HG02623 (cell line): ENCODE data around the gene GRAMD1B.

Source experiments
- ATAC-seq: cut with Tn5 transposase; IDR thresholded peaks from one replicate; pipeline ENCODE4 v1.9.1; 2021; ENCODE audit warnings: moderate library complexity; ENCODE audit not compliant: unreplicated experiment

Gene GRAMD1B

GRCh38 chr11:123408619-123409455 lies 21.2 kb upstream of the GRAMD1B start:
- ATAC-seq, result no peak

DNA sequence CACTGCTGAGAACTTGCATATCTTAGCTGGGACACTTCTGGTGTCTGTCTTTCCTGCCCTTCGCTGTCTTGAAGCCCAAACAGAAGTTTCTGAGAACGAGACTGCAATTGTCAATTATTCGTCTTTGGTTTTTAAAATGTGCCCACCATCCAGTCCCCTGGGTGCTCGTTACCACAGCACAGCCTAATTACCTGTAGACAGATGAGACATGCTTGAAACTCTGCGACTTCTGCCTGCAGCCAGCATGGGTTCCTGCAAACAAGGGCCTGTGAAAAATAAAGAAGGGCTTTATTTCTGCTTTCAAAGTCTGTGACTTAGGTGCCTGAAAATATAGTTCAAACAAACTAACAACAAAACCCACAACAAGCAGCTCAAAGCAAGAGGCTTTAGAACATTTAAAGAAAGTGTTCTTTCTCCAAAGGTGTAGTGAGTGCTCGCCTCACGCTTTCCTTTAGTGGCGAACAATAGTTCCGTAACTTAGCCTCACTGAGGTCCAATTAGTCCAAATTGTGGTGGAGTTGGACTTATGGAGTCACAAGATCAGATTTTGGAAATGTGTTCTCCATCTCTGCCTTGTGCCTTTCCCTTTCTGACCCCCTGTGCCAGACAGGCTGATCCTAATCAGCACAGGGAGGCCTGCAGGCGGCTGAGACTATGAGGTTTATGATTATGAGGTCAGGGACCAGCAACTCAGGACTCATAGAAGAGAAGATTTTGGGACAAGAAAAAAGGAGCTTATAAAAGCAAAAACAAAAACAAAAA lies 20.4 kb upstream of the GRAMD1B start:
- no peak for ATAC-seq

DNA sequence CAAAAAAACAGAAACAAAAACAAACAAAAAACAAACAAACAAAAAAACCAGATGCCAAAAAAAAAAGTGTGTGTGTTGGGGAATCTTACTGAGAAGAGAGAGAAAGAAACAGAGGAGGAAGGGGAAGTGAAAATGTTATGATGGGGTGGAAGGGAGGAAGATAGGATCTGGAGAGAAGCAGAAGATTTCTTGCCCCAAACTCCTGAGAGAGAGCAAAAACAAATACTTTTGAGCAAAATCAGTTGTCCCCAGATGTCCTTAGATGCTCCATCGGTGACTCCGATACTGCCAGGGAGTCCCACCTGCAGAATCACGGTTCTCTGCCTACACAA lies 19.9 kb upstream of the GRAMD1B start:
- no peak for ATAC-seq

DNA sequence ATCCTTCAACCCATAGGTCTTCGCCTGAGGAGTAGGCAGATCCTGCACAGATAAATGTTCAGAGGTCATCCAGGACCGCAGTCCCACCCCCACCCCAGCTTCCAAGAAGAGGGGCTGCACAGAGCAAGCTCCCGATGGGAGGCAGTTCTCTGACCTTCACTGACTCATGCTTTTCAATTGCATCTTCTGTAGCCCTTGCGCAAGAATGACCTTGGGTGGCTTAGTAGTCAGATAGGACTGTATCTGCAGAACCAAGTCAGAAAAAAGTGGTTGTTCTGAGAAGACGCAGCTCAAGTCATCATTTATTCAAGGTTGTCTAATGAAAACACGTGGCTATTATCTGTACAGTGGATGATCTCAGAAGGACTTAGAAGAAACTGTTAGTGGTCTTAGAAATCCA lies 16.4 kb upstream of the GRAMD1B start:
- no peak for ATAC-seq

- no peak for ATAC-seq
These were observed 13.5 kb upstream of the GRAMD1B start for GRCh38 chr11:123416566-123416965.

DNA sequence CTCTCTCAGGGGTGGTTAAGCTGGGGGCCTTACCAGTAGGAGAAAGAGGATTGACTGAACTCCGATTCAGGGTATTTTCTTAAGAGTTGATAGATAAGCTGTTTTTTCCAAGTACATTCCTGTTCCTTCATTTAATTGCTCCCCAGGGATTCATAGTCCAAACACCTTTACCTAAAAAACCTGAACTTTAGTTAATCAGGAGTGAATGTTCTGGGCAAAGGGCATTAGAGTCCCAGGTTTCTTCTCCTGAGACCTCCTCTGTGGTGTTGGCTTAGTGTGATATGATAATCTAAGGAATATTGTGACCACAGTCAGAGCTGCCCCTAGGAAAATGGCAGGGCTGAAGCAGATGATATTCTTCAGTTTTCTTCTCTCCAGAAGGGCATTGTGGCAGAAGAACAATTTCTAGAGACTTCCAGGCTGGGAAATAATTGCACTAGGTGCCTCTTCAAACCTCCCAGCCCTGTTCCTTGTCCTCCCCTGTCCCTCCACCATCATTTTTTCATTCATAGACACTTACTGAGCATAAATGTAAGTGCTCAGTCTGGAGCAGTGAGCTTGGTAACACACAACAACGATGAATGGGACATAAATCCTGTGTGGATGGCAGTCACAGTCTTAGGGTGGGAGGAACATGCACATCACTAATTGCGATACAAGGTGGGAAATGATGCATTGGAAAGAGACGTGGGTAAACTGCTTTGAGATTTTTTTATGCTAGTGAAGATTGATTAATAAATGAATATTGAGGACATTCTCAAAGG lies 11.5 kb upstream of the GRAMD1B start:
- no peak for ATAC-seq

- no peak for ATAC-seq
These were observed 10.2 kb upstream of the GRAMD1B start for GRCh38 chr11:123419731-123420452.

DNA sequence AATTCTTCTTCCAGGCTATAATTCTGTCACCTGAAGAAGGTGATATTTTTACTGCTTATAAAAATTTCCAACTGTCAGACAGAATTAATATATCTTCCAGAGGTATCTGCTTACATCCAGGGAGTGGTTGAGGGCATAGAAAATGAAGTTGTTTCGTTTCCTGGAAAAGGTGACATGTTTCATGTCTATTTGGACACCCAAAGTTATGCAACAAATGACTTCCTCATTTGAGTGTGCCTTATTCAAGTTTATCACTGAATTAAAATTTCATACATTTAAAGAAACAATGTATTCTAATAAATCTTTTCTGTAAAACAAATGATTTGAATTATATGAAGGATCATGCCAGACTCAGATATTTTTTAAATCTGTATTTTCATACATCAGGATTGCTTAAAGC lies 8.5 kb upstream of the GRAMD1B start:
- ATAC-seq, result no peak

DNA sequence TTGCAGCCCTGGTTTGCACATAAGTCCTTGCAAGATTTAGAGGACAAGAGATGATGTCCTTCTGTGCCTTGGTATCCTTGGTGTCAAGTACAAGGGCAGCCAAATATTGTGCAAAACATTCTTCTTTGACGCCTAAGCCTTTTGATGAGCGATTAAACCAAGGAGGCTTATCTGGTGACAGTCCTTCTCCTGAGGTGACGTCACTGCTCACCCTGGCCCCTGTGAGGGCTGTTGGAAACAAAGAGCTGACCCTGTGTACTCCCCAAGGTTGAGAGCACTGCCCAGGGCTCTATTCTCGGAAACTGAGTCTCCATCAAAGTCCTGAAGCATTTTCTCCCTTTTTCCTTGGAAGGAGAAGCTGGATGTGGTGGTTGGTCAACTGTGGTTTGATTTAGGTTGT lies 4.7 kb upstream of the GRAMD1B start:
- ATAC-seq, result no peak

DNA sequence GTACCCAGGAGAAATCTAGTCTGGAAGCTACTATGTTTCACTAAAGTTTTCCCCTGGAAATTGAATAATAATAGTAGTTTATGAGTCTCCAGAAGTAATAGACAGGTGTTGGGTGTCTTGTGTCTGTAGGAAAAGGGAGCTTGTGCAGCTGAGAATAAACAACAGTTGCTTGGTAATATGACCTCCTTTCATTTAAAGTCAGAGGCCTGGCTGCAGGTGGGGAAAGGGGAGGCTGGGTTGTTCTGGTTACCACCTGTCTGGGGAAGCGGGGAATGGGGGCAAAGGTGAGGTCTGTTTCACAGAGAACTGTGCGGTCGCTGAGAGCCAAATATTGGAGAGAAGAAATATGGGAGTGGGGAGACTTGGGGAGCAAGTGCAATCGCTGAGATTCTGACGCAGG lies 3.3 kb upstream of the GRAMD1B start:
- ATAC-seq, result no peak

DNA sequence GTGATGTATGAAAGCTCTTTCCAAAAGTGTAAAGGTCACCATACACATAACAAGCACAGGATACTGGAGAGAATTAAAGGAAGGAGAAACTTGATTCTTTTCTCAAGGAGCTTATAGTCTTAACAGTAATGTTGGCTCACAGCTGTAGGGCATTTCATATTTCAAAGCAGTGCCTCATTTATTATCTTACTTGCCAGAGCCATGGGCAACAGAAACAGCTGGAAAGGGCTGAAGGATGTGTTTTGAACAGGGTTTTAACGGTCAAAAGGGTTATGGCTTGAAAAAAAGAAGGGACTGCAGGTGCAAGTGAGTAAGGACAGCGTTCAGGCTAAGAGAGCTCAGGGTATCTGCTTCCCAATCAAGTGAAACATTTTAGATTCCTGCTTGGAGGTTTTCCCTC lies 2.7 kb upstream of the GRAMD1B start:
- no peak for ATAC-seq

- no peak for ATAC-seq
These were observed 1.9 kb upstream of the GRAMD1B start for GRCh38 chr11:123428116-123428715.

DNA sequence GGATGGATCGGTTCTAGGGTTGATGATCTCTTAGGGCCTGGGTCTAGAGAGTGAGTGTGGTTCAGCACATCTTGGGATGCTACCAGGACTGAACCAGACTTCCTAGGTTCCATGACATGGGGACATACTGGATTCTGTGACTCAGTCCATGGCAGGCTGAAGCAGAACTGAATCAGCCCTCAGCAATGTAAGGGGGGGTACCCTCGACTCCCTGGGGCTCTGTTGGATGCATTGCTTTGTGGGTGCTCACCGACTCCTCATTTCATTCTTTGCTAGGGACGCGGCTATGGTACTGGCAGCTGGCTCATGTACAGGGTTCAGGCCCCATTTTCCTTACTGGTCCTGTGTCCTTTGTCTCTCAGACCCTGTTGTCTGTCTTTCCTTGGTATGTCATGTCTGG lies 733 bp upstream of the GRAMD1B start:
- no peak for ATAC-seq

- peak; percentile 34 for ATAC-seq
These were observed 840 bp downstream of the GRAMD1B start for GRCh38 chr11:123430721-123431497.

- ATAC-seq, result no peak
These were observed 1.6 kb downstream of the GRAMD1B start for GRCh38 chr11:123431619-123432018.

GRCh38 chr11:123434262-123434661 lies 4.2 kb downstream of the GRAMD1B start:
- ATAC-seq, result no peak

DNA sequence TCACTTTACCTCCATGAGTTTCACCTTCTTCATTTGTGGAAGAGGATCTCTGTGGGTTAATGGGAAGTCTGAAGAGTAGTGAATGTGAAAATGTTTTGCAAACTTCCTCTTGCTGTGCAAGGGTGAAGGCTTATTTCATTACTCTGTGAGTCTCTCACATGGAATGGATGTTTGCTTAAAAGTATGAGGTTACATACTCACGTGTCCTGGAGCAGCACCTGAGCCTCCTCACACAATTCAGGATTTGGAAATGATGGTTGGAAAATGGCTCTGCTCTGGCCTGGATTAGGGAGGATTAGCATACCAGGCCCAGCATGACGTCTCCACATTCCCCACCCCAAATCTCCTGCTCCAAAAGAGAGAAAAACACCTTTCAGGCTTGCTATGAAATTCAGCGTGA lies 4.8 kb downstream of the GRAMD1B start:
- ATAC-seq, result no peak

DNA sequence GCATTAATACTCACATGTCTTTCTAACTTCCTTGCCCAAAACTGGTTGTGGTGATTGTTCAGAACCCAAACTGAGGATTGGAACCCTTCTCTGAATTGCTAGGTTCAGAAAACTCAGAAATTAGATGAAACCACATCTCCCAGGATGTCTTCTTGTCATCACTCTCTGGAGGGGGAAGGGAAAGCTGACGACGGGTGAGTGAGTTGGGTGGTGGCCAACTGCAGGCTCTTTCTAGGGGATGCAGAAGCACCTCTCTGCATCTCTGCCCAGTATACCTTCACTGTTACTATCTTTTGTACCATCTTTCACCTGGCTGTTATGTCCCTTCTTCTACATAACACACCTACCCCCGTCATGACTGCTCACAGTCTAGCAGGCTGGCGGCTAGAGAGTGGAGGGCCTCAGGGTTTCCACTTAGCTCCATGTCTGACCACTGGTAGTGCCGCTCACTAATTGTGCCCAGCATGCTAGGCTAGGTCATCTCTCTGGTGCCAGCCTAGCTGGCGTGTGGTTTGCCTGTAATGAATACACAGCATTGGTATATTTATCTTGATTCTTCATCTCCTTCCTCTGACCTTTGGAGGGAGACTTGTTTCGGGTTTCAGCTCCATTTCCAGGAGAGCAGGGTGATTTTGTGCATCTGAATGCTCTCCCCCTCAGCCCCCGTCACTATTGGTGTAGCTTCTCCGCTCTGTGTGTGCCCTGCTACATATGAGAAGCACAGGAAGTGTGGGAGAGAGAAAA lies 7.3 kb downstream of the GRAMD1B start:
- no peak for ATAC-seq

DNA sequence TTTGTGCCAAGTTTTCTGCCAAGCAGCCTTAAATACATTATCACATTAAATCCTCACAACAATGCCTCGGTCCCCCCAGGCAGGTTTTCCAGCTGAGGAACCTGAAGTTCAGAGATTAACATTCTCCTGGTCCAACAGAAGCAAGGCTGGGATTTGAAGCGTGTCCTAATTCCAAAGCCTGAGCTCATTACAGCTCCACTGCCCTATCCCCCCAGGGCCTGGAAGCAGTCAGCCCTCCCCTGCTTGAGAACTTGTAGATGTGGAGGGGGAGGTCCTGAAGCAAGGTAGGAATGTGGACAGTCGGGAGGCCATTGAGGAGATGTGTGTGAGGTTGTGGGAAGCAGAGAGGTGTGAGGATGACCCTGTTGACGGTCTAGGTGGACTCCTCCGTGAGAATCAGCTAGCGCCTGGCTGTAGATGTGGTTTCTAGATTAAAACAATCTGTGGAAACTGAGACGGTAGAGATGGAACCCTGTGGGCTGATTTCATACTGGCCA lies 8.1 kb downstream of the GRAMD1B start:
- no peak for ATAC-seq
